HEK293 (cell line): Measurements from ENCODE around the gene MAGI2.

Experiments
- CTCF ChIA-PET: fragments of 350-600 bp; formaldehyde crosslinking; extraction: SDS; loops from one replicate; lab custom pipeline; 2021; ENCODE audit warnings: antibody characterized with exemption; lab: Yijun Ruan, JAX
- POLR2A ChIA-PET: fragments of 300-600 bp; formaldehyde crosslinking; extraction: SDS; loops from one replicate; lab custom pipeline; 2020; ENCODE audit warnings: antibody characterized with exemption, inconsistent platforms; lab: Yijun Ruan, JAX
- H3K27ac ChIP-seq: fragments of 200-500 bp; sonication (Bioruptor generic); 2 replicates; pipeline ENCODE4 v1.5.1; 2014; ENCODE audit warnings: low read depth, low read length, control low read depth, inconsistent platforms; ENCODE audit errors: extremely low read depth
- H3K36me3 ChIP-seq, 2 experiments: fragments of 200-500 bp in 1 of 2; sonication (Bioruptor generic) in 1 of 2; 1 replicate in 1 of 2; 2 replicates in 1 of 2; pipeline ENCODE4 v1.5.1; 2014 to 2017; ENCODE audit warnings: inconsistent platforms in 2 of 2, low read length in 2 of 2; ENCODE audit not compliant: control insufficient read depth in 2 of 2, insufficient read depth in 1 of 2
- H3K4me1 ChIP-seq: fragments of 200-500 bp; sonication (Bioruptor generic); 2 replicates; pipeline ENCODE4 v1.5.1; 2014; ENCODE audit warnings: mild to moderate bottlenecking, low read length, inconsistent platforms; ENCODE audit not compliant: control insufficient read depth, insufficient read depth
- H3K4me3 ChIP-seq: 2 replicates; pipeline ENCODE4 v1.5.1; 2011; ENCODE audit warnings: low read depth, mild to moderate bottlenecking, control low read depth, low read length, moderate library complexity
- H3K9me3 ChIP-seq: fragments of 200-500 bp; sonication (Bioruptor generic); 2 replicates; pipeline ENCODE4 v1.5.1; 2014; ENCODE audit warnings: low read depth, low read length, inconsistent platforms; ENCODE audit not compliant: control insufficient read depth, insufficient read depth
- HOXA7 ChIP-seq: sonication (generic); formaldehyde crosslinking; IDR thresholded peaks from 2 replicates; pipeline ENCODE4 v1.8.1; 2022; ENCODE audit warnings: missing genetic modification reagents, borderline replicate concordance
- KLF1 ChIP-seq: fragments of 450-650 bp; formaldehyde crosslinking; IDR thresholded peaks from 2 replicates; pipeline ENCODE4 v1.5.1; 2016; ENCODE audit warnings: missing biosample characterization, missing genetic modification characterization
- KLF10 ChIP-seq: fragments of 450-650 bp; IDR thresholded peaks from 2 replicates; pipeline ENCODE4 v1.5.1; 2018; ENCODE audit warnings: missing biosample characterization, mild to moderate bottlenecking, missing genetic modification characterization
- KLF17 ChIP-seq: fragments of 450-650 bp; formaldehyde crosslinking; IDR thresholded peaks from 2 replicates; pipeline ENCODE4 v1.5.1; 2016; ENCODE audit warnings: missing biosample characterization, missing genetic modification characterization
- OSR2 ChIP-seq: fragments of 450-650 bp; formaldehyde crosslinking; IDR thresholded peaks from 2 replicates; pipeline ENCODE4 v1.5.1; 2016; ENCODE audit warnings: missing biosample characterization, missing genetic modification characterization
- REPIN1 ChIP-seq: fragments of 450-650 bp; formaldehyde crosslinking; IDR thresholded peaks from 2 replicates; pipeline ENCODE4 v1.5.1; 2017; ENCODE audit warnings: missing biosample characterization, missing genetic modification characterization, low read depth
- WT1 ChIP-seq: fragments of 450-650 bp; formaldehyde crosslinking; IDR thresholded peaks from 2 replicates; pipeline ENCODE4 v1.5.1; 2016; ENCODE audit warnings: missing biosample characterization, missing genetic modification characterization
- ZNF10 ChIP-seq: fragments of 450-650 bp; formaldehyde crosslinking; IDR thresholded peaks from 2 replicates; pipeline ENCODE4 v1.5.1; 2017; ENCODE audit warnings: missing biosample characterization, missing genetic modification characterization
- ZNF138 ChIP-seq: fragments of 450-650 bp; formaldehyde crosslinking; IDR thresholded peaks from 2 replicates; pipeline ENCODE4 v1.5.1; 2016; ENCODE audit warnings: missing biosample characterization, missing genetic modification characterization, borderline replicate concordance
- ZNF155 ChIP-seq: fragments of 450-650 bp; formaldehyde crosslinking; IDR thresholded peaks from 2 replicates; pipeline ENCODE4 v1.5.1; 2016; ENCODE audit warnings: missing biosample characterization, missing genetic modification characterization
- ZNF214 ChIP-seq: fragments of 450-650 bp; formaldehyde crosslinking; IDR thresholded peaks from 2 replicates; pipeline ENCODE4 v1.5.1; 2017; ENCODE audit warnings: missing biosample characterization, mild to moderate bottlenecking, missing genetic modification characterization, borderline replicate concordance
- ZNF311 ChIP-seq: fragments of 450-650 bp; formaldehyde crosslinking; IDR thresholded peaks from 2 replicates; pipeline ENCODE4 v1.5.1; 2017; ENCODE audit warnings: missing biosample characterization, missing genetic modification characterization, borderline replicate concordance
- ZNF398 ChIP-seq: fragments of 450-650 bp; formaldehyde crosslinking; IDR thresholded peaks from 2 replicates; pipeline ENCODE4 v1.5.1; 2017; ENCODE audit warnings: missing biosample characterization, missing genetic modification characterization
- ZNF416 ChIP-seq: fragments of 450-650 bp; formaldehyde crosslinking; IDR thresholded peaks from 2 replicates; pipeline ENCODE4 v1.5.1; 2016; ENCODE audit warnings: missing biosample characterization, missing genetic modification characterization
- ZNF423 ChIP-seq: fragments of 450-650 bp; formaldehyde crosslinking; IDR thresholded peaks from 2 replicates; pipeline ENCODE4 v1.5.1; 2016; ENCODE audit warnings: missing biosample characterization, missing genetic modification characterization
- ZNF521 ChIP-seq: fragments of 450-650 bp; formaldehyde crosslinking; IDR thresholded peaks from 2 replicates; pipeline ENCODE4 v1.5.1; 2017; ENCODE audit warnings: missing biosample characterization, mild to moderate bottlenecking, missing genetic modification characterization
- ZNF548 ChIP-seq: fragments of 450-650 bp; formaldehyde crosslinking; IDR thresholded peaks from 2 replicates; pipeline ENCODE4 v1.5.1; 2016; ENCODE audit warnings: missing biosample characterization, missing genetic modification characterization
- ZNF580 ChIP-seq: fragments of 450-650 bp; formaldehyde crosslinking; IDR thresholded peaks from 2 replicates; pipeline ENCODE4 v1.5.1; 2016; ENCODE audit warnings: missing biosample characterization, missing genetic modification characterization
- ZNF596 ChIP-seq: fragments of 450-650 bp; IDR thresholded peaks from 2 replicates; pipeline ENCODE4 v1.5.0; 2018; ENCODE audit warnings: missing biosample characterization, mild to moderate bottlenecking, missing genetic modification characterization, moderate library complexity
- ZNF623 ChIP-seq: fragments of 450-650 bp; formaldehyde crosslinking; IDR thresholded peaks from 2 replicates; pipeline ENCODE4 v1.5.1; 2016; ENCODE audit warnings: missing biosample characterization, missing genetic modification characterization
- ZNF670 ChIP-seq: fragments of 450-650 bp; formaldehyde crosslinking; IDR thresholded peaks from 2 replicates; pipeline ENCODE4 v1.5.1; 2016; ENCODE audit warnings: missing biosample characterization, missing genetic modification characterization, low read depth
- ZNF692 ChIP-seq: fragments of 450-650 bp; formaldehyde crosslinking; IDR thresholded peaks from 2 replicates; pipeline ENCODE4 v1.5.1; 2016; ENCODE audit warnings: missing biosample characterization, missing genetic modification characterization
- ZNF792 ChIP-seq: fragments of 450-650 bp; formaldehyde crosslinking; IDR thresholded peaks from 2 replicates; pipeline ENCODE4 v1.5.1; 2016; ENCODE audit warnings: missing biosample characterization, missing genetic modification characterization
- ZNF830 ChIP-seq: fragments of 450-650 bp; IDR thresholded peaks from 2 replicates; pipeline ENCODE4 v1.5.0; 2018; ENCODE audit warnings: missing biosample characterization, missing genetic modification characterization, low read depth, mild to moderate bottlenecking, moderate library complexity
- ZNF837 ChIP-seq: fragments of 450-650 bp; formaldehyde crosslinking; IDR thresholded peaks from 2 replicates; pipeline ENCODE4 v1.5.1; 2016; ENCODE audit warnings: missing biosample characterization, missing genetic modification characterization

The MAGI2 gene

GRCh38 chr7:78607099-78607498 lies 846.4 kb downstream of the MAGI2 start (continued):
- no peak for TF ChIP-seq KLF17 (tag by site-specific recombination)
- TF ChIP-seq ZNF10 (tag by site-specific recombination): no peak
- TF ChIP-seq ZNF580: no peak
- TF ChIP-seq ZNF521 (tag by site-specific recombination): no peak
- no peak for TF ChIP-seq KLF1 (tag by site-specific recombination)

- CTCF ChIA-PET: no interaction called here
- POLR2A ChIA-PET: no interaction called here
- Histone ChIP-seq H3K9me3 (no peaks in the 10 kb centered on the region), H3K27ac (no peak overlapping the region), H3K36me3 (no peaks in the 10 kb centered on the region), H3K4me3 (no peak overlapping the region), H3K4me1 (no peaks in the 10 kb centered on the region)
- TF ChIP-seq ZNF837 (no peak), ZNF398 (tag by site-specific recombination) (no peak), ZNF548 (tag by site-specific recombination) (no peak), ZNF155 (tag by site-specific recombination) (no peak), ZNF596 (tag by site-specific recombination) (no peak), HOXA7 (no peak), ZNF214 (tag by site-specific recombination) (no peak), ZNF792 (no peak), ZNF423 (no peak), ZNF138 (tag by site-specific recombination) (no peak)
- TF ChIP-seq, all 188 proteins: peak for 0
These were observed 848.3 kb downstream of the MAGI2 start for GRCh38 chr7:78605119-78605518.

- H3K4me1 ChIP-seq: no peaks in the 10 kb centered on the region
- TF ChIP-seq KLF1 (tag by site-specific recombination) (no peak), REPIN1 (no peak), ZNF692 (tag by site-specific recombination) (no peak), ZNF416 (tag by site-specific recombination) (no peak)
- CTCF ChIA-PET: no interaction called here
- H3K36me3 ChIP-seq: no peaks in the 10 kb centered on the region
- POLR2A ChIA-PET: no interaction called here
- no peak overlapping the region for H3K27ac ChIP-seq
- no peaks in the 10 kb centered on the region for H3K9me3 ChIP-seq
- H3K4me3 ChIP-seq: no peak overlapping the region
These were observed 851.7 kb downstream of the MAGI2 start for GRCh38 chr7:78601728-78602127.

GRCh38 chr7:78594156-78594555 lies 859.3 kb downstream of the MAGI2 start:
- POLR2A ChIA-PET: no interaction called here
- no peak overlapping the region for H3K27ac ChIP-seq
- no peak overlapping the region for H3K4me3 ChIP-seq
- no peaks in the 10 kb centered on the region for H3K4me1 ChIP-seq
- CTCF ChIA-PET: no interaction called here
- H3K36me3 ChIP-seq: no peaks in the 10 kb centered on the region
- H3K9me3 ChIP-seq: no peaks in the 10 kb centered on the region
- no peak for TF ChIP-seq ZNF311 (tag by site-specific recombination)
- TF ChIP-seq ZNF623 (tag by site-specific recombination): no peak
- TF ChIP-seq ZNF692 (tag by site-specific recombination): no peak
- TF ChIP-seq WT1 (tag by site-specific recombination): no peak
- no peak for TF ChIP-seq ZNF830
- no peak for TF ChIP-seq KLF10 (tag by site-specific recombination)
- TF ChIP-seq ZNF792: no peak
- TF ChIP-seq KLF17 (tag by site-specific recombination): no peak
- TF ChIP-seq OSR2 (tag by site-specific recombination): no peak
- TF ChIP-seq ZNF670: no peak
